Vagina (tissue), 2 donors: ENCODE data around the gene MTUS2.

ENCODE experiments used
- CTCF ChIP-seq, 3 experiments: fragments of 450-650 bp in 2 of 3; fragments of 200-600 bp in 1 of 3; sonication (generic) in 1 of 3; IDR thresholded peaks; one replicate each; pipeline ENCODE4 v1.5.1; 2017 to 2019; ENCODE audit warnings: antibody characterized with exemption in 3 of 3, mild to moderate bottlenecking in 2 of 3, moderate library complexity in 2 of 3
- POLR2A ChIP-seq, 2 donors: fragments of 450-650 bp; IDR thresholded peaks; one replicate each; pipeline ENCODE4 v1.6.1; 2017; ENCODE audit warnings: antibody characterized with exemption in 2 of 2, mild to moderate bottlenecking in 2 of 2, moderate library complexity in 2 of 2
- POLR2AphosphoS5 ChIP-seq, 2 donors: sonication (generic); formaldehyde crosslinking; IDR thresholded peaks; one replicate each; pipeline ENCODE4 v1.9.0; 2017; ENCODE audit warnings: antibody characterized with exemption in 2 of 2, mild to moderate bottlenecking in 2 of 2, low read depth in 1 of 2; ENCODE audit not compliant: insufficient read depth in 1 of 2

- TF ChIP-seq CTCF (IDR thresholded peaks at IDR 0.05) (peak; percentile 25 to 29 (median 26)), POLR2A (IDR thresholded peaks at IDR 0.05) (no peak), POLR2AphosphoS5 (IDR thresholded peaks at IDR 0.05; ENCODE audit: insufficient read depth in 1 of 2, low read depth in 1 of 2) (no peak)
Observed at GRCh38 chr13:29472332-29472961, 652.3 kb downstream of the MTUS2 start.
